Mucosa of descending colon (tissue), 3 donors: Measurements from ENCODE around the gene SH3RF3. TPM values are rescaled to one million over a fixed set of nuclear protein-coding genes. Genes with fewer than 3 reads are reported as not detected.
"Not testable (repeated sequence)": the region's sequence is repeated elsewhere in the genome, so short reads cannot be mapped to it uniquely, and the experiment has no call there.

Source experiments
- ATAC-seq: fragments of 200-7000 bp; cut with Tn5 transposase; one replicate; pipeline ENCODE4 v1.9.1; 2020; ENCODE audit warnings: mild to moderate bottlenecking, moderate library complexity
- DNase-seq, 3 donors: peaks; one replicate each; pipeline ENCODE4 v3.0.0-alpha.2; 2020
- H3K36me3 ChIP-seq: fragments of 200-600 bp; one replicate; pipeline ENCODE4 v1.8.0; 2021; ENCODE audit warnings: low read depth, mild to moderate bottlenecking
- H3K4me1 ChIP-seq: fragments of 200-600 bp; one replicate; pipeline ENCODE4 v1.8.0; 2021; ENCODE audit warnings: low read depth, mild to moderate bottlenecking
- H3K4me3 ChIP-seq: fragments of 200-600 bp; one replicate; pipeline ENCODE4 v1.8.0; 2021; ENCODE audit warnings: mild to moderate bottlenecking
- H3K9me3 ChIP-seq: fragments of 200-600 bp; one replicate; pipeline ENCODE4 v1.8.0; 2021; ENCODE audit warnings: mild to moderate bottlenecking
- intact Hi-C, 2 donors: fragments of 100-400 bp; cut with DNase I in 1 of 2; cut with micrococcal nuclease in 1 of 2; formaldehyde crosslinking; loops; one replicate each; pipeline versions ENCODE4 v1.11.0 to v1.11.1; 2022; cut with DNase I, micrococcal nuclease
- total RNA-seq, 3 donors: library from RNA; stranded (reverse); fragmentation: NEBNext Ultra II Directional in 2 of 3; extraction: Animal tissue kit (Norgen Biotek cat#: 25700) in 2 of 3; gene quantifications; one replicate each; pipeline versions ENCODE4 v1.2.1 to v1.2.4, GENCODE V29; 2021 to 2023
- TF ChIP-seq, protein P1 (sequence below): fragments of 200-600 bp; IDR thresholded peaks from one replicate; pipeline ENCODE4 v1.8.0; 2022; ENCODE audit warnings: antibody characterized with exemption, mild to moderate bottlenecking
- donor health status: DM: no; HTN: no; CAD: no; lungs with moderate emphysema.
- donor health status: DM: no; HTN: no; CAD: no.
- donor health status: DM: no; HTN: yes; CAD: no.

Gene SH3RF3
- total RNA-seq, 3 donors from 2014 or later = 1.9 to 3.7 (median 3.0) TPM

DNA sequence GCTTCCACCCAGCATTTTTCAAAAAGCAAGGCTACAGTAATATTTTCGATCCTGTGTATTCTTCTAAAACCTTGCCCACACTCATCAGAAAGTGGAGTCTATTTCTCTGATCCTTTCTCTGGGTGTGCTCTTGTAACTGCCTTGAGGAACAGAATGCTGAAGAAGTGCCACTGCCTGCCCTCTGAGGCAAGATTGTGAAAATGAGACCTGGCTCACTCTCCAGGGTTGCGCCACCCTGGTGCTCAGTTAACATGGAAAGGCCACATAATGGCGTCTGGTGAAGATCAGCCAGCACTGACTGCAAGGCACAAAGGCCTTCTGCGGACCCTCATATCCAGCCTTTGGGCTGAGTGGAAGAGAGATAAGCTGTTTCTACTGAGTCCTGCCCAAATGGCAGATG, 11.2 kb upstream of the SH3RF3 start:
- no peak for ATAC-seq
- no peaks in the 10 kb centered on the region for H3K36me3 ChIP-seq
- no peaks in the 10 kb centered on the region for H3K4me1 ChIP-seq
- H3K4me3 ChIP-seq = no peak overlapping the region
- no peak for DNase-seq
- TF ChIP-seq, protein P1, sequence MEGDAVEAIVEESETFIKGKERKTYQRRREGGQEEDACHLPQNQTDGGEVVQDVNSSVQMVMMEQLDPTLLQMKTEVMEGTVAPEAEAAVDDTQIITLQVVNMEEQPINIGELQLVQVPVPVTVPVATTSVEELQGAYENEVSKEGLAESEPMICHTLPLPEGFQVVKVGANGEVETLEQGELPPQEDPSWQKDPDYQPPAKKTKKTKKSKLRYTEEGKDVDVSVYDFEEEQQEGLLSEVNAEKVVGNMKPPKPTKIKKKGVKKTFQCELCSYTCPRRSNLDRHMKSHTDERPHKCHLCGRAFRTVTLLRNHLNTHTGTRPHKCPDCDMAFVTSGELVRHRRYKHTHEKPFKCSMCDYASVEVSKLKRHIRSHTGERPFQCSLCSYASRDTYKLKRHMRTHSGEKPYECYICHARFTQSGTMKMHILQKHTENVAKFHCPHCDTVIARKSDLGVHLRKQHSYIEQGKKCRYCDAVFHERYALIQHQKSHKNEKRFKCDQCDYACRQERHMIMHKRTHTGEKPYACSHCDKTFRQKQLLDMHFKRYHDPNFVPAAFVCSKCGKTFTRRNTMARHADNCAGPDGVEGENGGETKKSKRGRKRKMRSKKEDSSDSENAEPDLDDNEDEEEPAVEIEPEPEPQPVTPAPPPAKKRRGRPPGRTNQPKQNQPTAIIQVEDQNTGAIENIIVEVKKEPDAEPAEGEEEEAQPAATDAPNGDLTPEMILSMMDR = no peak
- no peaks in the 10 kb centered on the region for H3K9me3 ChIP-seq
- intact Hi-C loops = no loop called here

- DNase-seq (no peak), ATAC-seq (no peak)
- Histone ChIP-seq H3K4me1 (no peaks in the 10 kb centered on the region), H3K9me3 (no peaks in the 10 kb centered on the region), H3K4me3 (no peak overlapping the region), H3K36me3 (no peaks in the 10 kb centered on the region)
- TF ChIP-seq, protein P1 = no peak
- intact Hi-C loops = no loop called here
These were observed 10.7 kb upstream of the SH3RF3 start for GRCh38 chr2:109118321-109118720.

GRCh38 chr2:109120166-109120565, 8.8 kb upstream of the SH3RF3 start:
- intact Hi-C loops = loop anchor here in 1 of 2 donors (10.0 kb wide), 1 partner anchor 395 kb away; no protein-coding TSS in a partner anchor
- Histone ChIP-seq H3K9me3 (no peaks in the 10 kb centered on the region), H3K36me3 (no peaks in the 10 kb centered on the region), H3K4me1 (no peaks in the 10 kb centered on the region), H3K4me3 (no peak overlapping the region)
- DNase-seq = no peak
- TF ChIP-seq, protein P1 = no peak
- no peak for ATAC-seq

- intact Hi-C loops = loop anchor here in 1 of 2 donors (10.0 kb wide), 1 partner anchor 394 kb away; no protein-coding TSS in a partner anchor
- not testable (repeated sequence) for DNase-seq, H3K4me1 ChIP-seq, H3K4me3 ChIP-seq, H3K9me3 ChIP-seq, H3K36me3 ChIP-seq
- ATAC-seq = peak; percentile 46
These were observed 8.3 kb upstream of the SH3RF3 start for GRCh38 chr2:109120686-109121085.

GRCh38 chr2:109123586-109124201, 5.3 kb upstream of the SH3RF3 start:
- no peak overlapping the region for H3K4me3 ChIP-seq
- TF ChIP-seq, protein P1 = no peak

GRCh38 chr2:109124982-109125592, 3.9 kb upstream of the SH3RF3 start:
- TF ChIP-seq, protein P1 = no peak
- Histone ChIP-seq H3K36me3 (no peaks in the 10 kb centered on the region), H3K4me1 (peaks cover 15% of the 10 kb centered on the region), H3K9me3 (no peaks in the 10 kb centered on the region), H3K4me3 (no peak overlapping the region)
- intact Hi-C loops = loop anchor here (2.0 to 10.0 kb wide), 2 partner anchors 386 to 390 kb away; no protein-coding TSS in a partner anchor
- DNase-seq (no peak), ATAC-seq (no peak)

More at GRCh38 chr2:109123586-109124201, 5.3 kb upstream of the SH3RF3 start:
- intact Hi-C loops = loop anchor here (2.0 to 10.0 kb wide), 2 partner anchors 387 to 391 kb away; no protein-coding TSS in a partner anchor
- Histone ChIP-seq H3K4me1 (peaks cover 8% of the 10 kb centered on the region), H3K9me3 (no peaks in the 10 kb centered on the region), H3K36me3 (no peaks in the 10 kb centered on the region)
- DNase-seq (no peak), ATAC-seq (no peak)
